ENCODE results near the gene SBF2.

GRCh38 chr11:9952511-9953196 lies 341.4 kb downstream of the SBF2 start:
- TF ChIP-seq, protein P1, sequence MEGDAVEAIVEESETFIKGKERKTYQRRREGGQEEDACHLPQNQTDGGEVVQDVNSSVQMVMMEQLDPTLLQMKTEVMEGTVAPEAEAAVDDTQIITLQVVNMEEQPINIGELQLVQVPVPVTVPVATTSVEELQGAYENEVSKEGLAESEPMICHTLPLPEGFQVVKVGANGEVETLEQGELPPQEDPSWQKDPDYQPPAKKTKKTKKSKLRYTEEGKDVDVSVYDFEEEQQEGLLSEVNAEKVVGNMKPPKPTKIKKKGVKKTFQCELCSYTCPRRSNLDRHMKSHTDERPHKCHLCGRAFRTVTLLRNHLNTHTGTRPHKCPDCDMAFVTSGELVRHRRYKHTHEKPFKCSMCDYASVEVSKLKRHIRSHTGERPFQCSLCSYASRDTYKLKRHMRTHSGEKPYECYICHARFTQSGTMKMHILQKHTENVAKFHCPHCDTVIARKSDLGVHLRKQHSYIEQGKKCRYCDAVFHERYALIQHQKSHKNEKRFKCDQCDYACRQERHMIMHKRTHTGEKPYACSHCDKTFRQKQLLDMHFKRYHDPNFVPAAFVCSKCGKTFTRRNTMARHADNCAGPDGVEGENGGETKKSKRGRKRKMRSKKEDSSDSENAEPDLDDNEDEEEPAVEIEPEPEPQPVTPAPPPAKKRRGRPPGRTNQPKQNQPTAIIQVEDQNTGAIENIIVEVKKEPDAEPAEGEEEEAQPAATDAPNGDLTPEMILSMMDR (IDR thresholded peaks at IDR 0.05; ENCODE audit: low read length) = no peak
- no peak for TF ChIP-seq EZH2 (IDR thresholded peaks at IDR 0.05; ENCODE audit: borderline replicate concordance, low read length)

Measured in OCI-LY1 (cell line).